GM18519 (cell line): Measurements from ENCODE around the gene ASGR1.

Source experiments
- ATAC-seq: cut with Tn5 transposase; IDR thresholded peaks from one replicate; pipeline ENCODE4 v1.9.1; 2021; ENCODE audit warnings: mild to moderate bottlenecking, moderate library complexity; ENCODE audit not compliant: unreplicated experiment, low FRiP score

ASGR1 gene, protein sequence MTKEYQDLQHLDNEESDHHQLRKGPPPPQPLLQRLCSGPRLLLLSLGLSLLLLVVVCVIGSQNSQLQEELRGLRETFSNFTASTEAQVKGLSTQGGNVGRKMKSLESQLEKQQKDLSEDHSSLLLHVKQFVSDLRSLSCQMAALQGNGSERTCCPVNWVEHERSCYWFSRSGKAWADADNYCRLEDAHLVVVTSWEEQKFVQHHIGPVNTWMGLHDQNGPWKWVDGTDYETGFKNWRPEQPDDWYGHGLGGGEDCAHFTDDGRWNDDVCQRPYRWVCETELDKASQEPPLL

GRCh38 chr17:7179317-7180254 is at the start of gene ASGR1:
Gene ASGR1 (minus strand): TSS chr17:7179370. CDS start chr17:7178563, 807 bp downstream.
- no peak for ATAC-seq

DNA sequence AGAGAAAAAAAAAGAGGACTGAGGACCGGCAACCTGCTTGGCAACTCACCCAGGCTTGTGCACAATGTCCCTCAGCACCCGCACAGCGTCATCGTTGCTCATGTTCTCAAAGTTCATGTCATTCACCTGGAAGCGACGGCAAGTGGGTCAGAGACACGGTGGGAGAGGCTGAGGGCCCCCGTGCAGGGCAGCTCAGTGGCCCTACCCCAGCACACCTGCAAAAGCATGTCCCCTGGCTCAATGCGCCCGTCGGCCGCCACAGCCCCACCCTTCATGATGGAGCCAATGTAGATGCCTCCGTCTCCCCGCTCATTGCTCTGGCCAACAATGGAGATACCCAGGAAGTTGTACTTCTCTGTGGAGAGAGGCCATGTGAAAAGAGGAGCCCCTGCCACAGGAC is 49.8 kb upstream of the ASGR1 start:
- no peak for ATAC-seq

DNA sequence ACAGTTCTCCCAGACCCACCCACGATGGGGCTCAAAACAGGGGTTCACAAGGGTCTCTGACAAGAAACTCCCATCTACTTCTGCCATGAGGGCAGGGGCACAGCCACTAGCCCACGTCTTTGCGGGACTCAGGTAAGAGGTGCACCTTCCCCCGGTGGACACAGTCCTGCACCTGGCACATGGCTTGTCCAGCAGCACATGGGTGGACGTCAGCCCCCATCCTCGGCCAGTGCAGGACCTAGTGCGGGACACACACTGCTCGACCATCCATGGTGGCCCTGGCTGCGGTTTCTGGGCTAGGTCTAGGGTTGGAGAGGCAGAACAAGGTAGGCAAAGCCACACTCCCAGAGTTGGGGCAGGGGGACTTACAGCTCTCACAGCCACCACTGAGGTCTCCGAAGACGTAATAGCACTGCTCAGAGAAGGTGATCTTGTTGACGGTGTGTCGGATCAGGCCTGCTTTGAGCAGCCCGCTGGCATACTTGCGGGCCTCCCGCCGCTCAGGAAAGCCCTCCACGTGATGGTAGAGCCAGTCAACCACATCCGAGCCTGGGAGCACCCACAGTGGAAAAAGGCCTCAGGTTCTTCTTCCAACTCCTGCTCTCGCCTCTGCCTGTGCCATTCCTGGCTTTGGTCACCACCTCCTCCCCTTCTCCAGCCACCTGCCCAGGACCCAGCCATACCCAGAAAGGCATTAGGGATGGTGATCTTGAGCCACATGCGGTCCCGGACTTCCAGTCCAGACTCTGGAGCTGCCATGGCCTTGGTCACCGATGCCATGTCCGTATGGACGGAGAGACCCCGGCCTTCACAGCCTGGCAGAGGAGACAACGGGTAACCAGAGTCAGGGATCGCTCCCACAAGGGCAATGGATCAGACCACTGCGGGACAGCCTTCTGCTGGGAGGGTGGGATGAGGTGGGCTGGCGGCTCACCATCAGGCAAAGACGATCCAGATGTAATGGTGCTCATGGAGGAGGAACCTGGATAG is 47.8 kb upstream of the ASGR1 start:
- ATAC-seq: no peak

DNA sequence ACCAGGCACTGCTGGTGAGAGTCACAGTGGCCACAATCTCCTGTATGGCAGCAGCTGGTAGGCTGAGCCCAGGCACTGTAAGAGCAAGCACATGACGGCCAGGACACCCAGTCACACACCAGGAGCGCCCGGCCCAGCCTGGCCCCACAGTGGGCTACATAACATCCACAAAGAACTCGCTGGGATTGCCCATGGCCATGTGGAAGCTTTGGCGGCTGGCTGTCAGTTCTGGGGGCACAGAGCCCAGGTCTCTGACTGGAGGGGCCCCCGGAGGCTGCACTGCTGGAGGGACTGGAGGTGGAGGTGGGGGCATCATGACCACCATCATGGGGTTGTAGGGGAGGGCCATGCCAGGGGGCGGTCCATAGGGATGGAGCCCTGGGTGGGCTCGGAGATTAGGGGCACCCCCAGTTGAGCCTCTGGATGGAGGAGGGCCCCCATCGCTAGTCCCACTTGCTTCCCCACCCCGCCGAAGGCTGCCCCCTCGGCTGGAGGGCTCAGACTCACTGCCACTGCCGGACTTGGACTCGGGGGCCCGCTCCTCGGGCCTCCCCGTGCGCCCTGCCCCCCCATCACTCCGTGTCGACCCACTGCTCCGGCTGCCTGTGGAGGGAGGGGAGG is 46.7 kb upstream of the ASGR1 start:
- no peak for ATAC-seq

DNA sequence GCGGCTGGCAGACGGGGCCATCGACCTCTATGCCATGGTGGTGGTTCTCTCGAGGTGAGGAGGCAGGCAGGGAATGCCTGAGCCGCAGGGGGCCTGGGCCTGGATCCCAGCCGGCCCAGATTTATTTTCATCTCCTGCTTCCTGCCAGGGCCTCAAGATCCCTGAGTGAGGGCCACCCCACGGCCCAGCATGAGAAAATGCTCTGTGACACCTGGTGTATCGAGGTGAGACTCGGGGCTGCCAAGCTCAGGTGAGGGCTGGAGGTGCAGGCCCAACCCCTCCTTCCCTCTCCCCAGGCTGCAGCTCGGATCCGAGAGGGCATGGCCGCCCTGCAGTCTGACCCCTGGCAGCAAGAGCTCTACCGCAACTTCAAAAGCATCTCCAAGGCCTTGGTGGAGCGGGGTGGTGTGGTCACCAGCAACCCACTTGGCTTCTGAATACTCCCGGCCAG is 45.5 kb upstream of the ASGR1 start:
- ATAC-seq: no peak

DNA sequence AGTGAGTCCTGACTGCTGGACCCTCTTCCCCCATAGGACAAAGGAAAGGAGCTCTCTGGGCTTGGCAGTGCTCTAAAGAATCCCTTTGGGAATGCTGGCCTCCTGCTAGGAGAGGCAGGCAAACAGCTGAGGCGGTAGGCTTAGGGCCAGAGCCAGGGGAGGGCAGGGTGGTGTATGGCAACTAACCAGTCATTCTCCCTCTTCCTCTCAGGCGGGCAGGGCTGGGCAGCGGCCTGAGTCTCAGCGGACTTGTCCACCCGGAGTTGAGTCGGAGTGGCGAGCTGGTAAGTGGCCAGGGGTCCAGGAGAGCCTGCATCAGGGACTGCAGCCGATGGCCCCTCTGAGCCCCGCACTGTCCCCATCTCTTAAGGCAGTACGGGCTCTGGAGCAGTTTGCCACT is 44.9 kb upstream of the ASGR1 start:
- no peak for ATAC-seq

DNA sequence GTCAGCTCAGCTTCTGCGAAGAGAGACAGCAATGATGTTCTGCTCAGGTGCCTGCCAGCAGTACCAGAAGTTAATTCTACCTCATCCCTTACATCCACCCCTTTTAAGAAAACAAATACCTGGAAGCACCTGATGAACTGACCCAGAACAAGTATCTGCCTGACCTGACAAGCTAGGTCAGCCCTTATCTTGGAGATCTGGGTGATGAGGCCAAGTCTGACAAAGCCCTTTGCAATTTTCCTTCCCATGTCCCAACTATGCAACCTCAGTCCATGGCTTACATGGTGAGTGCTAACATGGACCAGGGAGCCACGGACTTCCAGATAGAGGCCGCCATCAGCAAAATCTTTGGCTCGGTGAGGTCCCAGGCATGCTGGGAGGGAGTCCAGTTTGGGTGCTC is 44.2 kb upstream of the ASGR1 start:
- no peak for ATAC-seq

DNA sequence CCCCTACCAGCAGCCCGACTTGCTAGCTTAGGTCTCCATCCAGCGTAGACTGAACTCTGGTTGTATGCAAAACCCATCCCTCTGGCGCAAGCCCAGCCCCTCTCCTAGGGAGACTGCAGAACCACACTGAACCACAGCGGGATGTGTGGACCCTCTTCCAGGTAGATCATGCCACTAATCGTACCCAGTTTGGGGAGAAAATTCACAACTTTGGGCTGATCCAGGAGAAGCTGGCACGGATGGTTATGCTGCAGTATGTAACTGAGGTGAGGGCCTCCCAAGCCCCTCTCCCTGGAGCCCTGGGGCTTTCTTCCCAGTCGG is 43.8 kb upstream of the ASGR1 start:
- no peak for ATAC-seq

GRCh38 chr17:7222093-7222971 is 43.2 kb upstream of the ASGR1 start:
- no peak for ATAC-seq

DNA sequence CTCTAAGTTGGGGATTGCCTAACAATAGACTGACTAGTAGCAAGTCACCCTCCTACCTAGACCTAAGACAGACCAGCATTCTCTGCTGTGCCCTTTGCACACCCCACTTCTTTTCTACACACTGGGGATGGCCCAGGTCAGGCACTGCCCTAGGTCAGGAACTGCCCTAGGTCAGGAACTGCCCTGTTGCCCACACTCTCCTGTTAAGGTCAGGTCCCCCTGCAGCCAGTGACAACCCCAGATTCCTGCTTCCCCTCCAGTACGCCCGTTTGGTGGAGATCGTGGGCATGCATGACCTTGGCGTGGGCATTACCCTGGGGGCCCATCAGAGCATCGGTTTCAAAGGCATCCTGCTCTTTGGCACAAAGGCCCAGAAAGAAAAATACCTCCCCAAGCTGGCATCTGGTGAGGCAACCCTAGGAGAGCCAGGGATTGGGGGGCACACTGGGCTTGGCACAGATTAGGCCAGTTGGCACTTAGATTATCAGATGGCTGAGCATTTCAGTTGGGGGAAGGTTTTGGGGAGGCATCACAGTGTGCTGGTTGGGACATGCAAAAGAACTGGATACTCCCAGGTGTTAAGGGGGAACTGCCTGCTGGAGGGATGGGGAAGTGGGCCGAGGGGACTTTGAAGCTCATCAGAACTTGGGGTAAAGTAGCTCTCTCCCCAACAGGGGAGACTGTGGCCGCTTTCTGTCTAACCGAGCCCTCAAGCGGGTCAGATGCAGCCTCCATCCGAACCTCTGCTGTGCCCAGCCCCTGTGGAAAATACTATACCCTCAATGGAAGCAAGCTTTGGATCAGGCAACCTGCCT is 42.3 kb upstream of the ASGR1 start:
- ATAC-seq: no peak

DNA sequence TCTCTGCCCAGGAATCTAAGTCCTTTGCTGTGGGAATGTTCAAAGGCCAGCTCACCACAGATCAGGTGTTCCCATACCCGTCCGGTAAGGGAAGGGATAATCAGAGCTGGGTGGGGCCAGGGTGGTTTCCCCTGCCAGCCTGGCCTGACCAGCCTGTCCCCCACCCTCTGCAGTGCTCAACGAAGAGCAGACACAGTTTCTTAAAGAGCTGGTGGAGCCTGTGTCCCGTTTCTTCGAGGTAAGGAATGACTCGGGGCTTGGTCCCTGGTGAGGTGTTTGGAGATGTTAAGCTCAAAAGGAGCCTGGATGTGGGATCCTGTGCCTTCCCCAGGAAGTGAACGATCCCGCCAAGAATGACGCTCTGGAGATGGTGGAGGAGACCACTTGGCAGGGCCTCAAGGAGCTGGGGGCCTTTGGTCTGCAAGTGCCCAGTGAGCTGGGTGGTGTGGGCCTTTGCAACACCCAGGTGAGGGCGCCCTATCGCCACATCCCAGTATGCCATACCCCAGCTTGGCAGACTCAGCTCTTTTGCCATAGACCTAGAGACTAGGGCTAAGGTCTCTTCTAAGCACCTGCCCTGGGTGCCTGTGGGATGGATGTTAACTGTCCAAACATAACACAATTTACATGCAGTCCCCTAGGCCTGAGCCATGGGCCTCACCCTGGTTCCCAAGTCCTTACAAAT is 41.6 kb upstream of the ASGR1 start:
- no peak for ATAC-seq

- no peak for ATAC-seq
Observed at GRCh38 chr17:7219812-7220592, 40.8 kb upstream of the ASGR1 start, which contains the start of the genes ACADVL and DLG4. Gene ACADVL (plus strand): TSS chr17:7219938. CDS start chr17:7219985, 47 bp downstream. Gene DLG4 (minus strand): TSS chr17:7219836.

DNA sequence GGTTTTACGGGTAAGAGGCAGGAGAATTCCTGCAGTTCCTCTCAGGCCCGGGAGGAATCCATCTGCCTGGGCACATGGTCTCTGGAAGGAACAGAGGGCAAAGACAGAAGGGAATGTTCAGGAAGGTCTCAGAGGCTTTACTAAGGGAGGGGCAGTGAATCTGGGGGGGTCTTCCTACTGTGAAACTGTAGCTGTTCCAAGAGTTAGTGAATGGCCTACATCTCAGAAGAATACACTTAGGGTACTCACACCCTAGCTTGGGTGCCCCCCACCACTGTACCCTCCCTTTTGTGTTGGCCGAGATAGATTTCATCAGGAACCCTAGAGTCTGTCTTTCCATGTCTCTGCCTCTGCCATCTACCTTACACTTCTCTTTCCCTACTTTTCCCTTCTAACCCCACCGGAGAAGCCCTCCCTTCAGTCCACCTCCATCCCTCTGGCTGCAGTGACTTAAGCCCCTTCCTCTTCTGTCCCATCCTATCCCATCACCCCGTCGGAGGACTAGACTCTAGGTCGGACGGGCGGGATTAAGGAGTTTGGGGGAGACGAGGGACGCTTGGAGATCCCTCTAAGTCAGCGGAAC is 40.1 kb upstream of the ASGR1 start:
- ATAC-seq: no peak

- no peak for ATAC-seq
Observed at GRCh38 chr17:7218758-7219157, 39.6 kb upstream of the ASGR1 start.

GRCh38 chr17:7218166-7218565 is 39.0 kb upstream of the ASGR1 start:
- no peak for ATAC-seq

DNA sequence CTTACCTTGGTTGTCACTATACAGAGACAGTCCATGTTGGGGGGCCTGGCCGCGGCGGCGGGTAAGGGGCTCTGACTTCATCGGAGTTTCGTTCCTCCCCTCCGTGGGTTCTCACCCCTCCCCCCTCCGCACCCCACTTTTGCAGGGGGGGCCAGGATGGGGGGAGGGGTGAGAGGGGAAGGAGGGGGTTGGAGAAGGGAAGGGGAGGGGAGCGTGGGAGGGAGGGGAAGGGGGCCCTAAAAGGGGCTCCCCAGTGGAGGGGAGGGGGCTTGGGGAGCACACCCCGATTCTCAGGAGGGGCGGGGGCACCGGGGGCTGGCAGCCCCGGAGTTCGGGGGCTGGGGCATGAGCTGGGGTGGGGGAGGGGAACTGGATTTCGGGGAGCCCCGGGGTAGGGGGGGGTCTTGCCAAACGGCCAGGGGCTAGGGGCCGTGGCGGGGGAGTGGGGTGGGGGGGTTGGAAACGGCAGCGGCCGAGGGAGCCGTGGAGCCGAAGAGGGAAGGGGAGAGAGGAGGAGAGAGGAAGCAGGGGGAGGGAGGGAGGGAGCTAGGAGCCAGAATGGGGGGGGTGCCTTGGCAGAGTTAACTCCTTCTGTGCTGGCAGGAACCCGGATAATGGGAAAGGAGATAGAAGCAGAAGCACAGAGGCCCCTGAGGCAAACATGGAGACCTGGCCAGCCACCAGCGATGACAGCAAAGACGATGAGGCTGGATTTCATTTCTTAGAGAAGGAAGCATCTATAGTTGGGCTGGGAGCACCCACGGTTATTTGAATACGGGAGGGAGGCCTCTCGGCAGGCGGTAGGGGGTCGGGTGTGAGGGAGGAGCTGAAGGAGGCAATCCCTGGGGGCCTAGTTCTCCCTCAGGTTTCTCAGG is 38.2 kb upstream of the ASGR1 start:
- ATAC-seq: no peak
